Measurements from ENCODE around the gene GRID2.

Gene GRID2

DNA sequence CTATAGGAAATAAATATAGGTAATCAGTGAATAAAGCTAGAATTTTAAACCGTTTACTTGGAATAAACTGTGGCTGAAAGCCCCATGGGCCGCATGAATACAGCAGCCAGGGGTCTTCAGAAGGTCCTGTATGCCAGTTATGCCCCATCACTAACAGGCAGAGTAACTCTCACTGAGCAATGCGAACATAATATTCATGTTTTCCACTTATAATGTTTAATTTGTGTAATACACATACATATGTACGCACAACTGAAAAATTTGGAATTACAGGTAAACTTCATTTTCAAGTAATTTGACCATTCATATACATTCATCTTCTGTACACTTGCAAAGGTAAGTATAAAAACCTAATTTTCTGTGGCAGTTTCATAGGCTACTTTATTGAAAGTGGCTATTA, 998.5 kb downstream of the GRID2 start:
- no peak overlapping the region for H3K4me2 ChIP-seq
- peaks cover 19% of the 10 kb centered on the region; the same call in 1 of the 2 replicates for H3K4me1 ChIP-seq
- H3K9ac ChIP-seq, result no peak overlapping the region
- H3K9me3 ChIP-seq, result no peaks in the 10 kb centered on the region
- no peaks in the 10 kb centered on the region for H4K20me1 ChIP-seq
- no peaks in the 10 kb centered on the region for H3K36me3 ChIP-seq
- TF ChIP-seq Cebpa-rat (IDR thresholded peaks at IDR 0.05), result no peak
- H3K27me3 ChIP-seq, result no peaks in the 10 kb centered on the region
- H3K27ac ChIP-seq, result no peak overlapping the region
- H3K4me3 ChIP-seq, result no peak overlapping the region

DNA sequence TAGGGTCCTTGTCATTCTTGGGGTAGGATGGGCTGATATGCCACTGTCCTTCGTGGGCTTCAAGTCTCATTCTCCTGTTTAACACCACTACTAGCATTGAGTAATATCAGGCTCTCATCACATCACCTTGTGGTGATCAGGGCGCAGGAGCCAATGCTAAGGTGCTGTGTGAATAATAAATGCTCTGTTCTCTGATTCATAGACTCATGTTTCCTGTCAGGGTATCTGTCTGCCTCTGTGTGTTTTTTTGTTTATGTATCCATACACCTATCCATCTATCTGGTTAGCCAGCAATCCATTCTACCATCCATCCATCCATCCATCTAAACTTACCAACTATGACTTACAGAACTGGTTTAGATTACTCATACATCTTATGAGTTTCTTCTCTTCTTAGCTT, 999.7 kb downstream of the GRID2 start:
- Histone ChIP-seq H3K4me3 (no peak overlapping the region), H3K4me1 (peaks cover 19% of the 10 kb centered on the region; the same call in 1 of the 2 replicates)

DNA sequence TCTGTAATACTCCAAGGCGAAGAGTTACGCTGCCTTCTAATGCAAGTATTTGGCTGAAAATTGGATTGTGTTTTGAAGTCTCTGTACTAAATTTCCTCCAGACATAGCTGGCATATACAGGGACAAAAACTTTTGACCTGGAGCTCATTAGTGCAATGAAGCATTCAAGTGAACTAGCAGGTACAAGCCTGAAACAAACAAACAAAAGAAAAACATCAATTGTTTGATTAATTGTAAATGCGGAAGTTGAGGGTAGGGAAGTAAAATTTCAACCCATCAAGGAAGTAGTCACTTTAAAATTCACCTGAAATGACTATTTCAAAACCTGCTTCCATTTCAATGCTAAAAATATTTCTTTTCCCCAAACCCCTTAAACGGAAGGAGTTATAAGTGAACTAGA, 1008.5 kb downstream of the GRID2 start:
- H3K9ac ChIP-seq, result no peak overlapping the region
- no peaks in the 10 kb centered on the region for H3K27me3 ChIP-seq
- H3K4me2 ChIP-seq, result 0 out of 2 replicates have a peak overlapping the region, but pooled peaks have one; percentile 6
- H3K36me3 ChIP-seq, result no peaks in the 10 kb centered on the region
- no peak overlapping the region for H3K27ac ChIP-seq
- H3K4me3 ChIP-seq, result no peak overlapping the region
- no peaks in the 10 kb centered on the region for H3K9me3 ChIP-seq
- no peaks in the 10 kb centered on the region for H4K20me1 ChIP-seq
- no peaks in the 10 kb centered on the region; the same call in 1 of the 2 replicates for H3K4me1 ChIP-seq
- no peak for TF ChIP-seq Cebpa-rat (IDR thresholded peaks at IDR 0.05)

More for the DNA sequence above, 999.7 kb downstream of the GRID2 start:
- H3K4me2 ChIP-seq, result no peak overlapping the region
- TF ChIP-seq Cebpa-rat (IDR thresholded peaks at IDR 0.05), result no peak
- H3K9me3 ChIP-seq, result no peaks in the 10 kb centered on the region
- H3K27me3 ChIP-seq, result no peaks in the 10 kb centered on the region
- H3K27ac ChIP-seq, result no peak overlapping the region
- H3K9ac ChIP-seq, result no peak overlapping the region
- H4K20me1 ChIP-seq, result no peaks in the 10 kb centered on the region
- H3K36me3 ChIP-seq, result no peaks in the 10 kb centered on the region

DNA sequence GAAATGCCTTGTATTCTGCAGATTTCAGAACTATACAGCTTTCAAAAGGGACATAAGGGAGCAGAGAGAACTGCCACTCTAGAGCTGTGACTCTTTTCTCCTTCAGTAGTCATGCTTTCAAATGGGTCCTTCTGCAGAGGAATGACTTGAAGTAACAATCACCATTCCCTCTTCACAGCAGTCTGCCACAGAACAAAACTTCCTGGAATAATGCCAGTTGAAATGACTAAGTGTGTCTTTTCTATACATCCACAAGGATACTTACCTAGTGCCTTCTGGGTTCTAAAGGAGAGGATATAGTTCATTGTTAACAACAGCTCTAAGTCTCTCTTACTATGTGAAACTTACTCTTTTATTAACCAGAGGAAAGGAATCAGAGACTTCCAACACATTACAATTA, 1009.4 kb downstream of the GRID2 start:
- Histone ChIP-seq H3K9ac (no peak overlapping the region), H3K36me3 (no peaks in the 10 kb centered on the region), H3K27me3 (no peaks in the 10 kb centered on the region), H3K4me2 (no peak overlapping the region), H3K4me1 (no peaks in the 10 kb centered on the region; the same call in 1 of the 2 replicates), H3K4me3 (no peak overlapping the region), H3K27ac (no peak overlapping the region), H4K20me1 (no peaks in the 10 kb centered on the region), H3K9me3 (no peaks in the 10 kb centered on the region)
- TF ChIP-seq Cebpa-rat (IDR thresholded peaks at IDR 0.05), result no peak

DNA sequence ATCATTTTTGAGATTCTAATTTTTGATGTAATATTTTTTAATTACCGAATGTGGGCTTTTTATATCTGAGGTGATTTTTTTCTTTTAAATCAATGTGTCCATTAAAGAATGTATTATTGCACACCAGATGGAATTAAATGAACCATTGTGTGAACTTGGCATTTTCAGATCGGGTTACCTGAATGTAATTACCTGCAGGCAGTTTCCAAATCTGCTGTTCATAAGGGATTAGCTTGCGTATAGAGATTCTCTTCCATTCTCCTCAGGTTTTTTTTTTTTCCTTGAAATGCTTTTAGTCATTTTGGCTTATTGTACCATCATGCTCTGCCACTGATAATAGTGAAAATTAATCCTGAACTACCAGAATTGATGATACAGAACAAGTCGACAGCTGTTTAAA, 1013.3 kb downstream of the GRID2 start:
- Histone ChIP-seq H3K4me1 (no peaks in the 10 kb centered on the region; the same call in 1 of the 2 replicates), H3K36me3 (no peaks in the 10 kb centered on the region), H3K9me3 (no peaks in the 10 kb centered on the region), H3K4me2 (no peak overlapping the region), H3K9ac (no peak overlapping the region), H4K20me1 (no peaks in the 10 kb centered on the region), H3K27ac (no peak overlapping the region), H3K4me3 (no peak overlapping the region), H3K27me3 (no peaks in the 10 kb centered on the region)
- TF ChIP-seq Cebpa-rat (IDR thresholded peaks at IDR 0.05), result no peak

DNA sequence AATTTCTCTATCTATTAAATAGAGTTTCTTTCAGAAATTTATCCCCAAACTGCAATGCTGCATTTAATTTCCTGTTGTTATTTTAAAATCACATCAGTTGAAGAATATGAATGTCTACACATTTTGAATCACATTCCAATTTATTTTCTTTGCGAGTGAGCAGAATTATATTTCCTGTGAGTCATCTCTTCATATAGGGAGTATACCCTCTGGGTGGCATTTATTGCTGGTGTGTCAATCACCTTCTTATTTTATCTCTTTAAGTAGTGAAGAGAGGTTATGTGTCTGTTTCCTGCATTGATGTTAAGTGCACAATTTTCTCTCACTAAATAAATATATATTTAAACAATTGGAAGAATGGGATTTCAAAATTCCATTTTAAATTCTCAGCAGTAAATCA, 1013.8 kb downstream of the GRID2 start:
- H3K9me3 ChIP-seq, result no peaks in the 10 kb centered on the region
- H4K20me1 ChIP-seq, result no peaks in the 10 kb centered on the region
- no peak overlapping the region for H3K27ac ChIP-seq
- no peaks in the 10 kb centered on the region for H3K27me3 ChIP-seq
- no peak overlapping the region for H3K9ac ChIP-seq
- TF ChIP-seq Cebpa-rat (IDR thresholded peaks at IDR 0.05), result no peak
- H3K4me3 ChIP-seq, result no peak overlapping the region
- H3K4me1 ChIP-seq, result no peaks in the 10 kb centered on the region; the same call in 1 of the 2 replicates
- no peak overlapping the region for H3K4me2 ChIP-seq
- no peaks in the 10 kb centered on the region for H3K36me3 ChIP-seq

DNA sequence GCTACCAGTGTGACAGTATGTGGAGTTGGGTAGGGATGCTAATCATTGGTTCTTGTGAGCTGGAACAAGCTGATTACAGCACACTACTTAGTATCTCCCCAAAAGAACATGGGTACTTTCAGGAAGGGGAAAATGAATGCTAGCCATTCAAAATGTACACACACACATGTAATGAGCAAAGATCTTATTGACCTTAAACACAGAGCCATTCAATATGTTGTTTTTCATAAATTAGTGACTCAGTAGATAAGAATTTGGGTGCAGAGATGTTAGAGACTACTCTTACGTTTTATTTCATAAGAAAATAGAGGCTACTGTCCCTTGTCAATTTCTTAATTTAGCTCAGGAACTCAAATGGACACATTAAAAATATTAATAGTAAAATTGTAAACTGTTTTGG, 1015.3 kb downstream of the GRID2 start:
- Histone ChIP-seq H3K27me3 (no peaks in the 10 kb centered on the region), H3K4me2 (no peak overlapping the region), H3K9ac (no peak overlapping the region), H4K20me1 (no peaks in the 10 kb centered on the region), H3K36me3 (no peaks in the 10 kb centered on the region), H3K4me1 (no peaks in the 10 kb centered on the region), H3K9me3 (no peaks in the 10 kb centered on the region), H3K4me3 (no peak overlapping the region), H3K27ac (no peak overlapping the region)
- no peak for TF ChIP-seq Cebpa-rat (IDR thresholded peaks at IDR 0.05)

DNA sequence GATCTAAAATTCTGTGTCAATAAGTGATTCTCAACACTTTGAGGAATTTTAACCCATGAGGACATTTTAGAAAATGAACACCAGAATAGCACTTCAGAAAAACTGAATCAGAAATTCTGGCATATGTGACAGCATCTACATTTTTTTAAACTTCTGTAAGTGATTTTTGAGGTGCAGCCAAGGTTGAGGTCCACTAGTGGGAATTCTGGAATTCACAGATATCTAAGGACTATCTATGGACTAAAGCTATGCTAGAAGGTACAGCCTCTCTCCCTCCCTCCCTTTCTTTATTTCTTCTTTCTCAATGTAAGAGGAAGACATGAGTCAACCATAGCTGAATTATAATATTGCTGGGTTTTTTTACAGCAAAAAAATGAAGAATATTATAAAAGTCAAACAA, 1016.6 kb downstream of the GRID2 start:
- no peak overlapping the region for H3K9ac ChIP-seq
- no peak for TF ChIP-seq Cebpa-rat (IDR thresholded peaks at IDR 0.05)
- no peaks in the 10 kb centered on the region for H3K9me3 ChIP-seq
- no peaks in the 10 kb centered on the region for H3K27me3 ChIP-seq
- H4K20me1 ChIP-seq, result no peaks in the 10 kb centered on the region
- H3K36me3 ChIP-seq, result no peaks in the 10 kb centered on the region
- H3K4me2 ChIP-seq, result no peak overlapping the region
- H3K4me3 ChIP-seq, result no peak overlapping the region
- H3K4me1 ChIP-seq, result no peaks in the 10 kb centered on the region
- no peak overlapping the region for H3K27ac ChIP-seq

DNA sequence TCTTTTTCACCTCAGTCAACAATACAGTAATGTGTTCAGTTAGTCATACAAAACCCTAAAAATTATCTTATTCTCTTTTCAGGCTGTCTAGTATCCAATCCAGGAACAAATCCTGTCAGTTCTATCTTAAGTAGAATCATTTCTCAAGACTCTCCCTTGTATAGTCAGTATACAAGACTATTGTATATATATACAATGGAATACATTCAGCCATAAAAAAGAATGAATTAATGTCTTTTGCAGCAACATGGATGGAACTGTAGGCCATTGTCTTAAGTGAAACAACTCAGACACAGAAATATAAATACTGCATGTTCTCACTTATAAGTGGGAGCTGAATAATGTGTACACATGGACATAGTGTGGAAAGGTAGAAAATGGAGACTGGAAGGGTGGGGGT, 1023.6 kb downstream of the GRID2 start:
- no peaks in the 10 kb centered on the region for H4K20me1 ChIP-seq
- H3K4me1 ChIP-seq, result no peaks in the 10 kb centered on the region
- no peak overlapping the region for H3K4me3 ChIP-seq
- H3K9me3 ChIP-seq, result no peaks in the 10 kb centered on the region
- TF ChIP-seq Cebpa-rat (IDR thresholded peaks at IDR 0.05), result no peak
- no peaks in the 10 kb centered on the region for H3K36me3 ChIP-seq
- no peak overlapping the region for H3K9ac ChIP-seq
- no peaks in the 10 kb centered on the region for H3K27me3 ChIP-seq
- H3K4me2 ChIP-seq, result no peak overlapping the region
- no peak overlapping the region for H3K27ac ChIP-seq

DNA sequence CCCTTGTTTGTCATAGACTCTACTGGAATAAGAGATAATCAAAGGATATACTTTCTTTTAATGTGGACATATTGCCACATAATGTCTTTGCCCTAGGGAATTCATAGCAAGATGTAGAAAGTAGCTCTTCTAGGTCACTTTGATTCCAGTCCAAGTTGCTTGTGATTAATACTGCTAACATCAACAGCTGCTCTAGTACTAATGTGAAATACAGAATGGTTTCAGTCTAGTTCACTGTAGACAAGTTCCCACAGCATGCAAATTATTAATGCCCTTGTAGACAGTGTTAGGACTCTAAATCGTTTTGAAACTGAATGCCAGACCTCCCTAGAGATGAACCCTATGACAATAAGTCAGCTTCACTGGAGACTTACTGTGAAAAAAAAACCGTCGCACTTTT, 1030.2 kb downstream of the GRID2 start:
- no peak for TF ChIP-seq Cebpa-rat (IDR thresholded peaks at IDR 0.05)
- Histone ChIP-seq H3K4me2 (no peak overlapping the region), H3K27ac (no peak overlapping the region), H3K4me3 (no peak overlapping the region), H3K27me3 (no peaks in the 10 kb centered on the region), H3K9ac (no peak overlapping the region), H3K9me3 (no peaks in the 10 kb centered on the region), H3K36me3 (no peaks in the 10 kb centered on the region), H4K20me1 (no peaks in the 10 kb centered on the region), H3K4me1 (no peaks in the 10 kb centered on the region)

DNA sequence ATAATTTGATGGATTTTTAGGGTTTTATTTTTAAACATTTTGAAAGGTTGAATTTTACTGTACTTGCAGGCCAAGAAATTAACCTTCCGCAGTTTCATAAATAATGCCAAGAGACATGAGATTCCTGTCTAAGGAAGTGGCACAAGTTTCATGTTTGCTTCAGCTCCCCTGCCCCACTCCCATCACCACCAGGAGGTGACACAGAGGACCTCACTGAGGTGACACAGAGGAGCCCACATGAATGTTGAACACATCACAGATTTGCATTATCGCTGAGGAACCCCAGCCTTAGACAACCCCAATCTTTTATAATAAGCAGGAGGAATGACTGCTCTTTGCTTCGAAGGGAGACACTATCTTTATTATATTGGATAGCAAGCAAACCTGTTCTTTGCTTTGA, 1033.4 kb downstream of the GRID2 start:
- TF ChIP-seq Cebpa-rat (IDR thresholded peaks at IDR 0.05), result no peak
- Histone ChIP-seq H3K9me3 (no peaks in the 10 kb centered on the region), H3K4me3 (no peak overlapping the region), H3K4me1 (no peaks in the 10 kb centered on the region), H3K36me3 (no peaks in the 10 kb centered on the region), H3K27me3 (no peaks in the 10 kb centered on the region), H3K27ac (no peak overlapping the region), H4K20me1 (no peaks in the 10 kb centered on the region), H3K4me2 (no peak overlapping the region), H3K9ac (no peak overlapping the region)

Data from BLaER1 (cell line).